Epithelial cell of proximal tubule (primary cell): ENCODE data around the gene ELMOD3. TPM values are rescaled to one million over a fixed set of nuclear protein-coding genes. Genes with fewer than 3 reads are reported as not detected.
"Not testable (repeated sequence)": the region's sequence is repeated elsewhere in the genome, so short reads cannot be mapped to it uniquely, and the experiment has no call there.

Source experiments
- DNase-seq: peaks from one replicate; pipeline ENCODE4 v3.0.0-alpha.2; 2011; ENCODE audit warnings: low read depth
- H3K4me3 ChIP-seq: 2 replicates; pipeline ENCODE4 v1.5.1; 2011; ENCODE audit warnings: low read depth, mild to moderate bottlenecking, low read length
- CTCF ChIP-seq: conservative IDR thresholded peaks from 2 replicates; pipeline ENCODE4 v1.5.1; 2012; ENCODE audit warnings: low read depth, mild to moderate bottlenecking, low read length
- total RNA-seq: library from RNA; depleted of rRNA; stranded (reverse); fragments of >200 nt; gene quantifications from 2 replicates; pipeline ENCODE4 v1.2.3, GENCODE V29; 2015

ELMOD3 gene
- total RNA-seq, 1 donor from 2014 or later, result 9.5 TPM

DNA sequence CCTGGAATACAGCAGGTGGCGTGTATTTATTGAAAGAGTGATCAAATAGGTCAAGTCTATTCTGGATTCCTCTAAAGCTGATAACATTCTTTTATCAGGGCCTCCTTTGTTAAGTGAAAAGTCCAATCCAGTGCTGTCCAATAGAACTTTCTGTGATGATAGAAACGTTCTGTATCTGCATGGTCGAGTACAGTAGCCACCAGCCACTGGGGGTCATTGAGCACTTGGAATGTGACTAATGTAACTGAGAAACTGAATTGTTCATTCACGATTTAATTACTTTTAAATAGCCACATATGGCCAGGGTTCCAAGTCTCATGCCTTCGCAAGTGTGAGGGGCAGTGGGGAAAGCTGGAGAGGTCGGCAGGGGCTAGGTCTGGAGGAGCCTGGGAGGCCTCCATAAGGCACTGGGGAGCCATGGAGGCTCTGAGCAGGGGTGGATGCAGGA, 84.5 kb downstream of the ELMOD3 start:
- DNase-seq, result no peak
- no peak for TF ChIP-seq CTCF

GRCh38 chr2:85439569-85439968, 85.0 kb downstream of the ELMOD3 start:
- H3K4me3 ChIP-seq, DNase-seq: not testable (repeated sequence)

More for the DNA sequence above, 84.5 kb downstream of the ELMOD3 start:
- H3K4me3 ChIP-seq, result no peak overlapping the region

DNA sequence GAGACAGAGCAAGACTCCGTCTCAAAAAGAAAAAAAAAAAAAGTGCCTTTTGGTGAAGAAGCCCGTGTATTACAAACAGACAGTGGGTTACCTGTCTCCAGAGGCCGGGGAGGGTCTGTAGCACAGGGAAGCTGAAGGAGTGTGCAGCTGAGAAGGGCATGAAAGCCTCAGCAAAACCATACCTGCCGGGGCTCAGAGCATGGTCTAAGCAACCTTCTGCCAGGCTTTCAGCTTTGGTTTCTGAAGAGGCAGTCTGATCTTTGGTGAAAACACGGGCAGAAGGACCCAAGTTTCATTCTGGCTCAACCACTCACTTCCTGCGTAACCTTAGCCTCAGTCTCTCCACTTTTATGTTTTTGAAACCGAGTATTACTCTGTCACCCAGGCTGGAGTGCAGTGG, 85.4 kb downstream of the ELMOD3 start:
- no peak for DNase-seq
- no peak overlapping the region for H3K4me3 ChIP-seq
- no peak for TF ChIP-seq CTCF

GRCh38 chr2:85440729-85441128, 86.2 kb downstream of the ELMOD3 start:
- H3K4me3 ChIP-seq, result no peak overlapping the region
- no peak for DNase-seq
- no peak for TF ChIP-seq CTCF

Other genes starting within 250 kb of the ELMOD3 start
- gene TCF7L1, start 221.4 kb upstream of the ELMOD3 start, total RNA-seq, result 1.1 and 1.4 TPM in 2 replicates
- 72.4 and 74.7 TPM in 2 replicates for gene TGOLN2, start 26.8 kb upstream of the ELMOD3 start, total RNA-seq
- gene RETSAT, start 241 bp upstream of the ELMOD3 start, total RNA-seq, result 26.3 and 29.1 TPM in 2 replicates
- 358 and 441 TPM in 2 replicates for gene CAPG, start 55.6 kb downstream of the ELMOD3 start, total RNA-seq
- not detected in 2 replicates for gene SH2D6, start 63.9 kb downstream of the ELMOD3 start, total RNA-seq
- 64.6 and 134 TPM in 2 replicates for gene MAT2A, start 184.4 kb downstream of the ELMOD3 start, total RNA-seq
- 35.1 and 58.2 TPM in 2 replicates for gene GGCX, start 206.7 kb downstream of the ELMOD3 start, total RNA-seq
- gene VAMP8, start 222.8 kb downstream of the ELMOD3 start, total RNA-seq, result 86.5 and 152 TPM in 2 replicates
- 25.0 and 28.9 TPM in 2 replicates for gene VAMP5, start 229.7 kb downstream of the ELMOD3 start, total RNA-seq
- 187 and 280 TPM in 2 replicates for gene RNF181, start 241.0 kb downstream of the ELMOD3 start, total RNA-seq
- 4.8 and 7.4 TPM in 2 replicates for gene TMEM150A, start 247.9 kb downstream of the ELMOD3 start, total RNA-seq